Loucy (cell line): ENCODE measurements around the gene C1RL.

ENCODE experiments used
- H2AFZ ChIP-seq: fragments of 200-600 bp; sonication (generic); 2 replicates; pipeline ENCODE4 v1.6.0; 2016; ENCODE audit warnings: antibody characterized with exemption, mild to moderate bottlenecking, low read length, moderate library complexity
- H3F3A ChIP-seq: fragments of 200-600 bp; 2 replicates; pipeline ENCODE4 v1.6.0; 2016; ENCODE audit warnings: antibody characterized with exemption, low read depth, mild to moderate bottlenecking
- H3K27me3 ChIP-seq: fragments of 200-600 bp; sonication (generic); 2 replicates; pipeline ENCODE4 v1.6.1; 2014; ENCODE audit warnings: low read length, mild to moderate bottlenecking; ENCODE audit not compliant: insufficient read depth, poor library complexity, severe bottlenecking
- H3K36me3 ChIP-seq: fragments of 200-600 bp; sonication (generic); 2 replicates; pipeline ENCODE4 v1.6.1; 2016; ENCODE audit warnings: low read length; ENCODE audit not compliant: insufficient read depth
- H3K4me1 ChIP-seq: fragments of 200-600 bp; sonication (generic); 2 replicates; pipeline ENCODE4 v1.5.1; 2014; ENCODE audit warnings: low read length, mild to moderate bottlenecking; ENCODE audit not compliant: insufficient read depth, poor library complexity, severe bottlenecking
- H3K4me2 ChIP-seq: fragments of 200-600 bp; sonication (generic); 2 replicates; pipeline ENCODE4 v1.6.0; 2014; ENCODE audit warnings: antibody characterized with exemption, low read length, low read depth, mild to moderate bottlenecking; ENCODE audit not compliant: poor library complexity, severe bottlenecking
- H3K4me3 ChIP-seq: fragments of 200-600 bp; sonication (generic); 2 replicates; pipeline ENCODE4 v1.5.1; 2014; ENCODE audit warnings: low read length, mild to moderate bottlenecking, mixed read lengths; ENCODE audit not compliant: poor library complexity, severe bottlenecking
- H3K79me2 ChIP-seq: fragments of 200-600 bp; sonication (generic); 2 replicates; pipeline ENCODE4 v1.6.1; 2014; ENCODE audit warnings: low read length; ENCODE audit not compliant: insufficient read depth
- H3K9ac ChIP-seq: fragments of 200-600 bp; sonication (generic); 2 replicates; pipeline ENCODE4 v1.6.0; 2014; ENCODE audit warnings: mild to moderate bottlenecking, low read depth, low read length, moderate library complexity; ENCODE audit not compliant: poor library complexity, severe bottlenecking
- H3K9me2 ChIP-seq: fragments of 200-600 bp; sonication (generic); replicated peaks from 2 replicates; pipeline ENCODE4 v1.6.1; 2016; ENCODE audit warnings: low read depth, low read length, mixed read lengths
- H3K9me3 ChIP-seq: fragments of 200-600 bp; sonication (generic); 2 replicates; pipeline ENCODE4 v1.6.1; 2014; ENCODE audit warnings: mild to moderate bottlenecking, antibody characterized with exemption, low read length, low read depth; ENCODE audit not compliant: insufficient read depth
- H4K20me1 ChIP-seq: fragments of 200-600 bp; sonication (generic); 2 replicates; pipeline ENCODE4 v1.6.0; 2014; ENCODE audit warnings: antibody characterized with exemption, low read length, mild to moderate bottlenecking; ENCODE audit not compliant: insufficient read depth, poor library complexity, severe bottlenecking
- CTCF ChIP-seq: fragments of 200-600 bp; sonication (generic); conservative IDR thresholded peaks from 2 replicates; pipeline ENCODE4 v1.5.1; 2014; ENCODE audit warnings: mild to moderate bottlenecking, antibody characterized with exemption, low read length
- EZH2phosphoT487 ChIP-seq: fragments of 200-600 bp; IDR thresholded peaks from 2 replicates; pipeline ENCODE4 v1.6.1; 2018; ENCODE audit warnings: antibody characterized with exemption, mild to moderate bottlenecking, moderate library complexity, borderline replicate concordance

Gene C1RL

GRCh38 chr12:7073946-7074345, 35.1 kb downstream of the C1RL start:
- Histone ChIP-seq H3K9ac (no peak overlapping the region), H3K4me1 (peaks cover 8% of the 10 kb centered on the region), H3K79me2 (no peaks in the 10 kb centered on the region), H3F3A (no peaks in the 10 kb centered on the region), H3K4me3 (no peak overlapping the region), H4K20me1 (no peaks in the 10 kb centered on the region), H2AFZ (peak overlapping the region; percentile 66), H3K9me2 (no peaks in the 10 kb centered on the region), H3K4me2 (no peak overlapping the region), H3K36me3 (no peaks in the 10 kb centered on the region), H3K9me3 (no peaks in the 10 kb centered on the region), H3K27me3 (no peaks in the 10 kb centered on the region)
- TF ChIP-seq EZH2phosphoT487 = no peak

- Histone ChIP-seq H3K9me2 (no peaks in the 10 kb centered on the region), H3K27me3 (no peaks in the 10 kb centered on the region), H3K4me3 (no peak overlapping the region), H3K4me1 (peaks cover 8% of the 10 kb centered on the region), H3K79me2 (no peaks in the 10 kb centered on the region), H3K4me2 (no peak overlapping the region), H3K9ac (no peak overlapping the region), H4K20me1 (no peaks in the 10 kb centered on the region), H3F3A (no peaks in the 10 kb centered on the region), H3K9me3 (no peaks in the 10 kb centered on the region), H2AFZ (no peak overlapping the region), H3K36me3 (no peaks in the 10 kb centered on the region)
- TF ChIP-seq EZH2phosphoT487 (no peak), CTCF (no peak)
Observed at GRCh38 chr12:7072554-7072953, 36.5 kb downstream of the C1RL start.

GRCh38 chr12:7072035-7072434, 37.0 kb downstream of the C1RL start:
- H3K36me3 ChIP-seq = no peaks in the 10 kb centered on the region
- no peak for TF ChIP-seq EZH2phosphoT487
- no peak for TF ChIP-seq CTCF
- H3F3A ChIP-seq = no peaks in the 10 kb centered on the region

GRCh38 chr12:7069386-7069785, 39.6 kb downstream of the C1RL start:
- H3K27me3 ChIP-seq = no peaks in the 10 kb centered on the region
- no peaks in the 10 kb centered on the region for H4K20me1 ChIP-seq
- H3K79me2 ChIP-seq = no peaks in the 10 kb centered on the region
- no peak overlapping the region for H2AFZ ChIP-seq
- no peak overlapping the region for H3K9ac ChIP-seq
- H3F3A ChIP-seq = no peaks in the 10 kb centered on the region
- H3K36me3 ChIP-seq = no peaks in the 10 kb centered on the region
- no peaks in the 10 kb centered on the region for H3K9me3 ChIP-seq
- H3K9me2 ChIP-seq = no peaks in the 10 kb centered on the region
- H3K4me2 ChIP-seq = no peak overlapping the region
- no peak for TF ChIP-seq EZH2phosphoT487
- no peak for TF ChIP-seq CTCF
- H3K4me3 ChIP-seq = no peak overlapping the region
- peaks cover 8% of the 10 kb centered on the region for H3K4me1 ChIP-seq

More at GRCh38 chr12:7072035-7072434, 37.0 kb downstream of the C1RL start:
- H3K27me3 ChIP-seq = no peaks in the 10 kb centered on the region
- no peak overlapping the region for H3K4me3 ChIP-seq
- no peaks in the 10 kb centered on the region for H4K20me1 ChIP-seq
- no peaks in the 10 kb centered on the region for H3K9me2 ChIP-seq
- H3K4me1 ChIP-seq = peaks cover 8% of the 10 kb centered on the region
- H3K9ac ChIP-seq = no peak overlapping the region
- no peak overlapping the region for H2AFZ ChIP-seq
- no peaks in the 10 kb centered on the region for H3K79me2 ChIP-seq
- H3K4me2 ChIP-seq = no peak overlapping the region
- H3K9me3 ChIP-seq = no peaks in the 10 kb centered on the region
